HepG2 (cell line): ENCODE measurements around the gene C2orf76. TPM values are rescaled to one million over a fixed set of nuclear protein-coding genes. Genes with fewer than 3 reads are reported as not detected.

Experiments used
- GLMP ChIP-seq: sonication (generic); formaldehyde crosslinking; IDR thresholded peaks from 2 replicates; pipeline ENCODE4 v1.9.0; 2021; ENCODE audit warnings: missing genetic modification reagents, mild to moderate bottlenecking, borderline replicate concordance
- HNRNPLL ChIP-seq: fragments of 200-400 bp; formaldehyde crosslinking; IDR thresholded peaks from 2 replicates; pipeline ENCODE4 v1.6.1; 2017; ENCODE audit warnings: mild to moderate bottlenecking, low read depth, low read length; ENCODE audit not compliant: poor library complexity, severe bottlenecking
- KAT8 ChIP-seq: IDR thresholded peaks from 2 replicates; pipeline ENCODE4 v1.6.1; 2016; ENCODE audit warnings: missing genetic modification reagents, missing compliant biosample characterization
- ONECUT2 ChIP-seq: sonication (generic); formaldehyde crosslinking; IDR thresholded peaks from 2 replicates; pipeline ENCODE4 v1.4.0; 2020; ENCODE audit warnings: missing genetic modification reagents
- SMARCE1 ChIP-seq: fragments of 450-650 bp; IDR thresholded peaks from 2 replicates; pipeline ENCODE4 v1.6.1; 2017; ENCODE audit warnings: borderline replicate concordance
- SMYD3 ChIP-seq: sonication (generic); formaldehyde crosslinking; IDR thresholded peaks from 2 replicates; pipeline ENCODE4 v1.8.1; 2023; ENCODE audit warnings: mild to moderate bottlenecking, missing genetic modification reagents
- ZFP91 ChIP-seq: sonication (generic); formaldehyde crosslinking; IDR thresholded peaks from 2 replicates; pipeline ENCODE4 v1.9.0; 2022; ENCODE audit warnings: missing genetic modification reagents, mild to moderate bottlenecking, borderline replicate concordance
- ZNF33A ChIP-seq: sonication (generic); formaldehyde crosslinking; IDR thresholded peaks from 2 replicates; pipeline ENCODE4 v1.5.1; 2020; ENCODE audit warnings: missing genetic modification reagents, mild to moderate bottlenecking, moderate library complexity, borderline replicate concordance
- ZNF407 ChIP-seq: sonication (generic); formaldehyde crosslinking; IDR thresholded peaks from one replicate; pipeline ENCODE4 v1.5.1; 2020; ENCODE audit warnings: mild to moderate bottlenecking, missing genetic modification reagents; ENCODE audit errors: not compliant biosample characterization
- ZNF414 ChIP-seq: sonication (generic); formaldehyde crosslinking; IDR thresholded peaks from 2 replicates; pipeline ENCODE4 v1.5.0; 2020; ENCODE audit warnings: missing genetic modification reagents
- ZNF597 ChIP-seq: sonication (generic); formaldehyde crosslinking; IDR thresholded peaks from 2 replicates; pipeline ENCODE4 v1.5.0; 2020; ENCODE audit warnings: missing genetic modification reagents
- ZNF780A ChIP-seq: sonication (generic); formaldehyde crosslinking; IDR thresholded peaks from 2 replicates; pipeline ENCODE4 v1.8.0; 2022; ENCODE audit warnings: mild to moderate bottlenecking, missing genetic modification reagents, moderate library complexity
- polyA plus RNA-seq, 8 experiments: library from polyadenylated mRNA; depleted of rRNA in 3 of 8; stranded (reverse) in 7 of 8; unstranded in 1 of 8; fragments of >200 nt; fragmentation: Illumina TruSeq in 4 of 8; extraction: Trizol in 4 of 8; gene quantifications; 2 replicates each; pipeline versions ENCODE4 v1.2.1 to v1.2.3, GENCODE V29; 2011 to 2016; ENCODE audit warnings: low read depth in 4 of 8, missing spikeins in 1 of 8, mixed read lengths in 1 of 8; ENCODE audit not compliant: insufficient read depth in 1 of 8
- total RNA-seq, 5 experiments: library from RNA; depleted of rRNA; stranded (reverse); fragments of >200 nt; fragmentation: Illumina TruSeq; extraction: Trizol; gene quantifications; 2 replicates each; pipeline ENCODE4 v1.2.3, GENCODE V29; 2016; ENCODE audit warnings: low read depth in 1 of 5

Gene C2orf76
- total and polyA plus RNA-seq, 2 of the 13 experiments (the other 11 are each of a cell fraction or from before 2014, with no cell fraction given), result 7.7 to 8.5 TPM

- peak; percentile 48 for TF ChIP-seq ZNF407 (CRISPR knock-in tag)
- TF ChIP-seq ONECUT2 (CRISPR knock-in tag), result no peak
- TF ChIP-seq KAT8 (CRISPR knock-in tag), result peak; percentile 97
- no peak; the same call in 1 of the 2 replicates for TF ChIP-seq GLMP (CRISPR knock-in tag)
- 0 out of 2 replicates have a peak, but pooled peaks have one; percentile 51 for TF ChIP-seq ZNF33A (CRISPR knock-in tag)
- peak; percentile 97 for TF ChIP-seq ZNF414
- peak; percentile 64; the same call in 1 of the 2 replicates for TF ChIP-seq ZNF780A
- no peak for TF ChIP-seq SMARCE1
- TF ChIP-seq ZFP91 (CRISPR knock-in tag), result peak; percentile 86; the same call in 1 of the 2 replicates
- TF ChIP-seq SMYD3 (CRISPR knock-in tag), result peak; percentile 95
- TF ChIP-seq ZNF597 (CRISPR knock-in tag), result no peak
- TF ChIP-seq HNRNPLL, result peak; percentile 98
Measured at GRCh38 chr2:119366649-119367471, at the start of gene C2orf76, which contains the start of gene DBI (continued).
